PFSK-1 (cell line): ENCODE measurements around the gene PLEKHB2.

Source experiments
- FOXP2 ChIP-seq: optimal IDR thresholded peaks from 2 replicates; pipeline ENCODE3; 2011; ENCODE audit warnings: borderline replicate concordance, control low read depth, inconsistent platforms; ENCODE audit not compliant: insufficient read depth; ENCODE audit errors: extremely low read length, extremely low read depth
- POLR2AphosphoS5 ChIP-seq: IDR thresholded peaks from 2 replicates; pipeline ENCODE4 v1.6.1; 2012; ENCODE audit warnings: low read depth, mild to moderate bottlenecking, control low read depth, low read length, moderate library complexity
- REST ChIP-seq, 2 experiments: IDR thresholded peaks; 2 replicates each; pipeline versions ENCODE4 v1.6.1 to v1.8.0; 2011 to 2012; ENCODE audit warnings: low read depth in 2 of 2, low read length in 2 of 2, control low read depth in 1 of 2, inconsistent platforms in 1 of 2, mild to moderate bottlenecking in 1 of 2, moderate library complexity in 1 of 2; ENCODE audit not compliant: insufficient read depth in 1 of 2
- SIN3A ChIP-seq: IDR thresholded peaks from 2 replicates; pipeline ENCODE4 v1.6.1; 2012; ENCODE audit warnings: mild to moderate bottlenecking, low read length, moderate library complexity, borderline replicate concordance; ENCODE audit not compliant: insufficient read depth
- TAF1 ChIP-seq: IDR thresholded peaks from 2 replicates; pipeline ENCODE4 v1.6.1; 2012; ENCODE audit warnings: low read length, control low read depth, borderline replicate concordance; ENCODE audit not compliant: insufficient read depth

The PLEKHB2 gene

GRCh38 chr2:131125195-131125757 is 20.1 kb downstream of the PLEKHB2 start:
- TF ChIP-seq POLR2AphosphoS5 (no peak), REST (IDR thresholded peaks at IDR 0.05; ENCODE audit: insufficient read depth in 1 of 2, low read depth in 2 of 2, low read length in 2 of 2) (no peak), SIN3A (no peak), FOXP2 (no peak), TAF1 (no peak)

- TF ChIP-seq TAF1 (no peak), SIN3A (no peak), REST (IDR thresholded peaks at IDR 0.05; ENCODE audit: insufficient read depth in 1 of 2, low read depth in 2 of 2, low read length in 2 of 2) (no peak), POLR2AphosphoS5 (no peak)
Measured at GRCh38 chr2:131126436-131126835, 21.3 kb downstream of the PLEKHB2 start.

- TF ChIP-seq REST (IDR thresholded peaks at IDR 0.05; ENCODE audit: insufficient read depth in 1 of 2, low read depth in 2 of 2, low read length in 2 of 2) (no peak), SIN3A (no peak), TAF1 (no peak)
Measured at GRCh38 chr2:131127076-131127475, 21.9 kb downstream of the PLEKHB2 start.

GRCh38 chr2:131127981-131128380 is 22.8 kb downstream of the PLEKHB2 start:
- no peak for TF ChIP-seq REST (IDR thresholded peaks at IDR 0.05; ENCODE audit: insufficient read depth in 1 of 2, low read depth in 2 of 2, low read length in 2 of 2)
- no peak for TF ChIP-seq SIN3A
- TF ChIP-seq POLR2AphosphoS5, result no peak
- TF ChIP-seq TAF1, result no peak
- TF ChIP-seq FOXP2, result no peak

- no peak for TF ChIP-seq FOXP2
- no peak for TF ChIP-seq SIN3A
- TF ChIP-seq POLR2AphosphoS5, result no peak
- no peak for TF ChIP-seq REST (IDR thresholded peaks at IDR 0.05; ENCODE audit: insufficient read depth in 1 of 2, low read depth in 2 of 2, low read length in 2 of 2)
- no peak for TF ChIP-seq TAF1
Measured at GRCh38 chr2:131130298-131130596, 25.1 kb downstream of the PLEKHB2 start.
